Measurements from ENCODE around the gene SERPINA1. TPM values are rescaled to one million over a fixed set of nuclear protein-coding genes. Genes with fewer than 3 reads are reported as not detected.
"Not testable (repeated sequence)": the region's sequence is repeated elsewhere in the genome, so short reads cannot be mapped to it uniquely, and the experiment has no call there.

Gene SERPINA1
- polyA plus RNA-seq, 1 donor = 92.0 TPM

- DNase-seq = no peak
Measured at GRCh38 chr14:94372021-94372605, 16.3 kb downstream of the SERPINA1 start.

GRCh38 chr14:94370524-94370910 is 17.9 kb downstream of the SERPINA1 start:
- no peak for DNase-seq

GRCh38 chr14:94369766-94370523 is 18.5 kb downstream of the SERPINA1 start:
- DNase-seq = not testable (repeated sequence)

- DNase-seq = no peak
Measured at GRCh38 chr14:94368956-94369355, 19.4 kb downstream of the SERPINA1 start.

GRCh38 chr14:94368243-94368590 is 20.2 kb downstream of the SERPINA1 start:
- no peak for DNase-seq

GRCh38 chr14:94367347-94368242 is 20.8 kb downstream of the SERPINA1 start:
- no peak for DNase-seq

GRCh38 chr14:94366146-94366915 is 22.1 kb downstream of the SERPINA1 start, which contains the start of gene SERPINA2:
Gene SERPINA2, minus strand, starts transcription at chr14:94366698.
- no peak for DNase-seq

- no peak for DNase-seq
Measured at GRCh38 chr14:94365624-94366023, 22.8 kb downstream of the SERPINA1 start.

GRCh38 chr14:94364964-94365363 is 23.4 kb downstream of the SERPINA1 start:
- no peak for DNase-seq

GRCh38 chr14:94364037-94364436 is 24.4 kb downstream of the SERPINA1 start:
- DNase-seq = no peak

- DNase-seq = no peak
Measured at GRCh38 chr14:94363151-94363624, 25.2 kb downstream of the SERPINA1 start.

GRCh38 chr14:94362614-94363133 is 25.7 kb downstream of the SERPINA1 start:
- no peak for DNase-seq

GRCh38 chr14:94361682-94362081 is 26.7 kb downstream of the SERPINA1 start:
- DNase-seq = no peak

- no peak for DNase-seq
Measured at GRCh38 chr14:94360945-94361565, 27.3 kb downstream of the SERPINA1 start.

- no peak for DNase-seq
Measured at GRCh38 chr14:94357166-94357565, 31.2 kb downstream of the SERPINA1 start.

- no peak for DNase-seq
Measured at GRCh38 chr14:94356379-94357056, 31.9 kb downstream of the SERPINA1 start.

- DNase-seq = peak; percentile 17
Measured at GRCh38 chr14:94355191-94355794, 33.1 kb downstream of the SERPINA1 start.

GRCh38 chr14:94354638-94355185 is 33.7 kb downstream of the SERPINA1 start:
- no peak for DNase-seq

- not testable (repeated sequence) for DNase-seq
Measured at GRCh38 chr14:94354190-94354589, 34.2 kb downstream of the SERPINA1 start.

GRCh38 chr14:94349276-94349675 is 39.1 kb downstream of the SERPINA1 start:
- DNase-seq = no peak

Data from left kidney (tissue), 2 donors.